Stimulated activated CD4-positive, alpha-beta T cell treated with anti-CD3 and anti-CD28 coated beads, Interleukin-1b, Interleukin-23, amount 100 ng/mL, for 4 hours (primary cell): ENCODE results near the gene TNNT2.
A peak's percentile ranks its signal among the peaks of the same experiment; 100 is the strongest.

Experiments
- DNase-seq, 2 donors: peaks; one replicate each; pipeline ENCODE4 v3.0.0-alpha.2; 2020; ENCODE audit warnings: low read depth in 2 of 2

The TNNT2 gene

GRCh38 chr1:201377611-201378092 lies at the start of gene TNNT2:
Gene TNNT2, minus strand, starts transcription at chr1:201377680. Its CDS starts 4,426 bp downstream, at chr1:201373254.
- no peak for DNase-seq

GRCh38 chr1:201426479-201427310 lies 49.2 kb upstream of the TNNT2 start:
- no peak for DNase-seq

GRCh38 chr1:201424146-201424545 lies 46.7 kb upstream of the TNNT2 start:
- DNase-seq = no peak

GRCh38 chr1:201423655-201424054 lies 46.2 kb upstream of the TNNT2 start:
- no peak for DNase-seq

- DNase-seq = no peak
Measured at GRCh38 chr1:201422436-201423030, 45.1 kb upstream of the TNNT2 start.

GRCh38 chr1:201422026-201422425 lies 44.5 kb upstream of the TNNT2 start:
- no peak for DNase-seq

GRCh38 chr1:201421041-201421440 lies 43.6 kb upstream of the TNNT2 start:
- DNase-seq = no peak

- no peak for DNase-seq
Measured at GRCh38 chr1:201420608-201421002, 43.1 kb upstream of the TNNT2 start.

GRCh38 chr1:201419746-201420607 lies 42.5 kb upstream of the TNNT2 start:
- DNase-seq = no peak

GRCh38 chr1:201419256-201419655 lies 41.8 kb upstream of the TNNT2 start:
- no peak for DNase-seq

GRCh38 chr1:201418461-201418860 lies 41.0 kb upstream of the TNNT2 start:
- no peak for DNase-seq

- DNase-seq = no peak
Measured at GRCh38 chr1:201414051-201414738, 36.7 kb upstream of the TNNT2 start.

GRCh38 chr1:201411292-201411691 lies 33.8 kb upstream of the TNNT2 start:
- no peak for DNase-seq

- DNase-seq = no peak
Measured at GRCh38 chr1:201409440-201409839, 32.0 kb upstream of the TNNT2 start.

- no peak for DNase-seq
Measured at GRCh38 chr1:201408834-201409200, 31.3 kb upstream of the TNNT2 start.

GRCh38 chr1:201408176-201408833 lies 30.8 kb upstream of the TNNT2 start:
- peak; percentile 56 to 66 for DNase-seq

GRCh38 chr1:201406831-201407406 lies 29.4 kb upstream of the TNNT2 start:
- no peak for DNase-seq

GRCh38 chr1:201405484-201405831 lies 28.0 kb upstream of the TNNT2 start:
- DNase-seq = no peak

- no peak for DNase-seq
Measured at GRCh38 chr1:201404722-201405483, 27.4 kb upstream of the TNNT2 start.

GRCh38 chr1:201404055-201404454 lies 26.6 kb upstream of the TNNT2 start:
- DNase-seq = no peak
